RPMI8226 (cell line): ENCODE measurements around the gene MAPK1.
A peak's percentile ranks its signal among the peaks of the same experiment; 100 is the strongest.
"Not testable (repeated sequence)": the region's sequence is repeated elsewhere in the genome, so short reads cannot be mapped to it uniquely, and the experiment has no call there.

Experiments
- DNase-seq: peaks from one replicate; pipeline ENCODE4 v3.0.0-alpha.2; 2015

Gene MAPK1

GRCh38 chr22:21719024-21719423 is 148.4 kb downstream of the MAPK1 start:
- no peak for DNase-seq

GRCh38 chr22:21718499-21718898 is 148.9 kb downstream of the MAPK1 start:
- DNase-seq: no peak

- DNase-seq: not testable (repeated sequence)
Measured at GRCh38 chr22:21716395-21717122, 150.9 kb downstream of the MAPK1 start.

GRCh38 chr22:21714786-21715185 is 152.7 kb downstream of the MAPK1 start:
- no peak for DNase-seq

GRCh38 chr22:21714059-21714770 is 153.2 kb downstream of the MAPK1 start:
- no peak for DNase-seq

- no peak for DNase-seq
Measured at GRCh38 chr22:21713428-21714058, 153.9 kb downstream of the MAPK1 start.

- peak; percentile 18 for DNase-seq
Measured at GRCh38 chr22:21712751-21713427, 154.6 kb downstream of the MAPK1 start.

GRCh38 chr22:21711851-21712250 is 155.6 kb downstream of the MAPK1 start:
- no peak for DNase-seq

GRCh38 chr22:21710156-21710555 is 157.3 kb downstream of the MAPK1 start:
- no peak for DNase-seq

GRCh38 chr22:21709688-21710087 is 157.8 kb downstream of the MAPK1 start:
- DNase-seq: no peak

GRCh38 chr22:21708960-21709359 is 158.5 kb downstream of the MAPK1 start:
- no peak for DNase-seq

GRCh38 chr22:21707677-21708076 is 159.8 kb downstream of the MAPK1 start:
- no peak for DNase-seq
